Choroid plexus epithelial cell (primary cell): ENCODE data around the gene RHBDF2.

ENCODE experiments used
- DNase-seq: peaks from one replicate; pipeline ENCODE4 v3.0.0-alpha.2; 2010; ENCODE audit warnings: low read depth
- H3K4me3 ChIP-seq: 2 replicates; pipeline ENCODE4 v1.5.1; 2011; ENCODE audit warnings: low read depth, mild to moderate bottlenecking, control low read depth, low read length, moderate library complexity
- TF ChIP-seq, protein P1 (sequence below): conservative IDR thresholded peaks from 2 replicates; pipeline ENCODE4 v1.5.1; 2011; ENCODE audit warnings: low read depth, mild to moderate bottlenecking, control low read depth, inconsistent platforms, low read length, moderate library complexity

The RHBDF2 gene

DNA sequence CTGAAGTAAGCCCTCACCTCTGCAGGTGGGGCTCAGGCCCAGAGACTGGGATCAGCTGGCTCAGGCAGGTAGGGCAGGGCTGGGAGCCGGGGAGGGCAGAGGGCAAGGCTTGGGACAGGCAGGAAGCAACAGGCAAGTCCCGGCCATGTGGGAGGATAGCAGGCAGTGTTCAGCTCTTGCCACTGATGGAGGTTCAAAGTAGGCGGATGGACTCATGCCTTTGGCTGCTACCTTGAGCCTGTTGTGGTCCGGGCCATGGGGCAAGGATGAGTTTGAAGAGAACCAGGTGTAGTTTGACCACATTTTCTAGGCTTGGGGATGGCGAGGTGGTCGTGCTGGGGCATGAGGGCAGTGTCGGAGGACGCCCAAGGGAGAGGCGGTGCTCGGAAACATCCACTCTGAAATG is 41.3 kb upstream of the RHBDF2 start:
- DNase-seq, result no peak
- TF ChIP-seq, protein P1, sequence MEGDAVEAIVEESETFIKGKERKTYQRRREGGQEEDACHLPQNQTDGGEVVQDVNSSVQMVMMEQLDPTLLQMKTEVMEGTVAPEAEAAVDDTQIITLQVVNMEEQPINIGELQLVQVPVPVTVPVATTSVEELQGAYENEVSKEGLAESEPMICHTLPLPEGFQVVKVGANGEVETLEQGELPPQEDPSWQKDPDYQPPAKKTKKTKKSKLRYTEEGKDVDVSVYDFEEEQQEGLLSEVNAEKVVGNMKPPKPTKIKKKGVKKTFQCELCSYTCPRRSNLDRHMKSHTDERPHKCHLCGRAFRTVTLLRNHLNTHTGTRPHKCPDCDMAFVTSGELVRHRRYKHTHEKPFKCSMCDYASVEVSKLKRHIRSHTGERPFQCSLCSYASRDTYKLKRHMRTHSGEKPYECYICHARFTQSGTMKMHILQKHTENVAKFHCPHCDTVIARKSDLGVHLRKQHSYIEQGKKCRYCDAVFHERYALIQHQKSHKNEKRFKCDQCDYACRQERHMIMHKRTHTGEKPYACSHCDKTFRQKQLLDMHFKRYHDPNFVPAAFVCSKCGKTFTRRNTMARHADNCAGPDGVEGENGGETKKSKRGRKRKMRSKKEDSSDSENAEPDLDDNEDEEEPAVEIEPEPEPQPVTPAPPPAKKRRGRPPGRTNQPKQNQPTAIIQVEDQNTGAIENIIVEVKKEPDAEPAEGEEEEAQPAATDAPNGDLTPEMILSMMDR, result no peak
- no peak overlapping the region for H3K4me3 ChIP-seq

DNA sequence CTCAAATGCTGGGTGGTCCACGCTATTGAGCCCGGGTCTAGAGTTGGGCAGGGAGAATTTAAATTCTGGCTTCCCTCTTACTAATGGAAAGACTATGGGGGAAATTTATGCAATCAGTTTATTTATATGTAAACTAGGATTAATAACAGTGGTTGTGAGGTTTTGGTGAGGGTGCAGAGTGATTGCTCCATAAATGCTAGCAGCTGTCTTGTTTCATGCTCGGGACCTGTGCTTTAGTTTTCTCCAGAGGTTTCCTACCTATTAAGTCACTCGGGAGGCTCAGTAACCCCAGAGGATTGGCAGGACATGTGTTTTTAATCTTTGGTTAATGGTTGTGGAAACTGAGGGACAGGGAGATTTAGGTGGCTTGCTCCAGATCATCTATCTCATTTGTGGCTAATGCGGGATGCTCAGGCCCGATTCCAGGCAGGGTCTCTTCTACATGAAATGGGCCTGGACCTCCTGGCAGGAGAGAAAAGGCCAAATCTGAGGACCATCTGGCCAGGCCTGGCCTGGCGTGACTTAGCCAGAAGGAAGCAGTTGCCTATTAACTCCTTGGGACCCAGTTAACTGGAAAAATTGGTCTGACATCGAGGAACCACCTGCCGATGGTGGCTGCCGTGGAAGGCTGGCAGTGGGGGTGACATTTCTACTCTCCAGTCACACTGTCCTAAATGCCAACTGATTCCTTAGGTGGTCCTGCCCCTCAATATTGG is 40.7 kb upstream of the RHBDF2 start:
- TF ChIP-seq, protein P1, result no peak

DNA sequence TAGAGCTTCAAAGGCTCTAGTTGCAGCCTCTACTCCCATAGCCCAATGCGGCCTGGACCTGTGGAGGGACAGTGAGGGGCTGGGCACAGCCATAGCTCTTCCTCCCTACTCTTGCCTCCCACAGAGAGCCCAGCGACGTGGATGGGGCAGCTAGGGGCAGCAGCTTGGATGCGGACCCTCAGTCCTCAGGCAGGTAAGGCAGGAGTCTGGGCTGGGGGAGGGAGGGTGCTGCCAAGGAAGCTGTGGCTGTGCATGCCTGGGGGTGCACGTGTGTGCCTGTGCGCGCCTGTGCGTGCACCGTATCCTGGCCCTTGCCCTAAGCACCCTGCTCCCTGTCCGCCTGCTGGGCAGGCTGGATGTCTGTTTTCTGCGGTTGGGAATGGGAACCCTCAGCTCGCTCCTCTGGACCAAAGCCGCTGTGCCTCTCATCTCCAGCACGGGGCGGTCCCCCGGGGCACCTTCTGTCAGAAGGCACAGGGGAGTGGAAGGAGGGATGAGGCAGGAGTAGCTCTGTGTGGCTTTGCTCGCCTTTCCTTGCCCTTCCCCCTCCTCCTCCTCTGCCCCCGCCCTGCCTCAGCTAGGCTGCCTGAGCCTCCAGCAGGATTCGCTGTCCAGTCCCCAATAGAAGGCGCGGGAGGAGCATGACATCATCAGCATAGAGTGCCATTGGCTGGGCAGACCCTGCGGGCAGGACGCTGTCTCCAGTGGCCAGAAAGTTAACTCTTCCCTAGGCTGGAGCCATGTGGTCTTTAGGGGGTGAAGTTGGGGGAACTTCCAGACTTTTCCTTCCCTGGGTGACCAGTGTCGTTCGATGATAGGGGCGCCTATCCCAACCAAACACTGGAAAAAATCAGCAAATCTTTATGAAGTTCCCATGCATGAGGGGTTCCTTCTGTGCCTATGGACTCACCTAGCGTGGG is 39.4 kb upstream of the RHBDF2 start:
- peak; percentile 97 for DNase-seq
- H3K4me3 ChIP-seq, result peak overlapping the region; percentile 54
- TF ChIP-seq, protein P1, result peak; percentile 22

More for the DNA sequence above, 40.7 kb upstream of the RHBDF2 start:
- H3K4me3 ChIP-seq, result no peak overlapping the region
- no peak for DNase-seq

DNA sequence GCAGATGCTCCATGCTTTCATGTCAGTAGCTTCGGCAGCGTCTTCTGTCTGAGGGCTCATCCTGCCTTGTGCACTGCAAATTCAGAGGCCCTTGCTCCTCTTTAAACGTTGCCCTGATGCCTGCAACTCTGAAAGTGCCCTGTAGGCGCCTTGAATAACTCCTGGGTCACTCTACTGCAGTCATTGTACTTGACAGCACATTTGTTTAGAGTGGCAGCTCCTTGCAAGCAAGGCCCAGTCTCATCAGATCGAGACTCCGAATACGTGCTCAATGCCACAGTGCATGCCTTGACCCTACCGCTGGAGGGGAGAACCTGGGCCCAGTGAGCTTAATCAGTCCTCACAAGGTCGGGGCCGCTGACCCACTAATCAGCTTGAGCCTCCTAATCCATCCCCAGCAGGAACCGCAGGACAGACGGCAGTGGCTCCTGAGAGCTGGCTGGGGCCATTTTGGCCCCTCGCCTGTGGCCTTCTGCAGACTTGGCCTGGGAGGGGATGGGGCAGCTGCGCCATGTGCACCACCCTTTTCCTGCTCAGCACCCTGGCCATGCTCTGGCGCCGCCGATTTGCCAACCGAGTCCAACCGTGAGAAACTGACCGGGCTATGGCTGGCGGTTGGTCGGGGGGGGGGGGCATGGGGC is 38.5 kb upstream of the RHBDF2 start, which contains the start of gene PRCD:
PRCD (plus strand) TSS at position 414 of the 641 bp plus-strand sequence; CDS start at position 512, 98 bp downstream.
- peak within 1 kb of the TSS; percentile 54 for H3K4me3 ChIP-seq
- DNase-seq, result no peak
- TF ChIP-seq, protein P1, result no peak

DNA sequence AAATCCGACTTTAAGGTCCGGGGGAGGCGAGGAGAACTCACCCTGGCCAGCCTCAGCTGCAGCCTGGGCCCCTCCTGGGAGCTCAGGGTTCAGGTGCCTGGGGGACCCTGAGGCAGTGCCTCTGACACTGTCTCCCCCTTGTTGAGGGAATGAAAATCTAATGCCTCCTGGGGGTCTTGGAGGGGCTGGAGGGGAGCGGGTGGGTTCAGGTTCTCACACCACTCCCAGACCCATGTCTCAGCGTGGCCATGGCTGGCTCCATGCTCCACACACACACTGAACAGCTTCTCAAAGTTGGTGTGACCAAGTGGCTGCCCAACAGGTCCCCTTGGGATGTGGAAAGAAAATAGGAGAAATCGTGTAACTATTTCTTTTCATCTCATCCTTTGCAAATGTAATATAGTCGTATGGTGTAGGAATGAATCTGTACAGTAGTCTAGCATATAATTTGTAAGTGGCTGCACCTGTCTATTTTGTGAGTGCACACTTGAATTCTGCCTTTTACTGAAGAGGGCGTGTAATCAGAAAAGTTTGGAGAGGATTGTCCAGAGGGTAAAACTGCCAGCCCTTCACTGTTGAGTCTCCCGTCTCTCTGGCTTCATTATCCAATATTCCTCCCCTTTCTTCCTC is 37.8 kb upstream of the RHBDF2 start:
- H3K4me3 ChIP-seq, result no peak overlapping the region
- TF ChIP-seq, protein P1, result no peak
- DNase-seq, result no peak

DNA sequence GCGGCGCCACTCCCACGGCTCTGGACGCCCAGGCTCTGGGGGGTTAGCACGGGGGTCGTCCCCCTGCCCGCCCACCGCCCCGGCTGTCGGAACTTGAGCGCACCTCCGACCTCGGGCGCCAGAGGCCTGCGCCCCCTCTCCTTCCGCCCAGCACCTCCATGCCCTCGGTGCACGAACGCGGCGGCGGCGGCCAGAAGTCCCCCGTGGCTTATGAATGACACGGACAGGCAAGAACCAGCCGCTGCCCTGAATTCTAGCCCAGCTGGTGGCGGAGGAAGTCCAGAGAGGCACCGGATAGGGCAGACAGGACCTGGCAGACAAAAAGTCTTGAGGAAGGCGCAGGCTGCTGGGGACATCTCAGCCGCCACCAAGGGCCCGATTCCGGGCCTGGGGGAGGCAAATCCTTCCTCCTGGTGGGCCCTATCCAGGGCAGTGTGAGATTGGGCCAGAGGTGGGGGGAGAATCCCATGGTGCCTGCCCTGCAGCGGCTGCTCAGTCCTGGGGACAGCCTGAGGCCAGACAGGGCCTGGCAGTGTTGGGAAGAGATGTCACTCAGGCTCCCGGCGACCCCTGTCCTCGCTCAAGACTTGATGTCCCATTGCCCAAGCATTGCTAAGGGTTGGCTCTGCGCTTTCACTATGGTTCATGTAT is 37.2 kb upstream of the RHBDF2 start:
- no peak for DNase-seq
- TF ChIP-seq, protein P1, result no peak
- peak overlapping the region; percentile 62 for H3K4me3 ChIP-seq
